Lung (tissue), 12 donors: Measurements from ENCODE around the gene ANKRD13B. TPM values are rescaled to one million over a fixed set of nuclear protein-coding genes. Genes with fewer than 3 reads are reported as not detected.

Source experiments
- ATAC-seq: fragments of 200-7000 bp; cut with Tn5 transposase; one replicate; pipeline ENCODE4 v1.9.1; 2020; ENCODE audit warnings: moderate number of reproducible peaks; ENCODE audit not compliant: insufficient read depth, low FRiP score
- DNase-seq, 3 donors: peaks; one replicate each; pipeline ENCODE4 v3.0.0-alpha.2; 2013 to 2017
- H3K27ac ChIP-seq, 2 donors: one replicate each; pipeline ENCODE4 v1.5.1; 2013; ENCODE audit warnings: mild to moderate bottlenecking in 2 of 2, moderate library complexity in 2 of 2, control low read depth in 1 of 2, inconsistent platforms in 1 of 2, low read depth in 1 of 2, low read length in 1 of 2
- H3K27me3 ChIP-seq, 3 donors: one replicate each; pipeline ENCODE4 v1.5.1; 2013; ENCODE audit warnings: low read length in 2 of 3; ENCODE audit not compliant: control insufficient read depth in 3 of 3, insufficient read depth in 3 of 3
- H3K36me3 ChIP-seq, 4 donors: one replicate each; pipeline ENCODE4 v1.5.1; 2013; ENCODE audit warnings: low read length in 4 of 4, mild to moderate bottlenecking in 1 of 4, moderate library complexity in 1 of 4; ENCODE audit not compliant: control insufficient read depth in 4 of 4, insufficient read depth in 4 of 4
- H3K4me1 ChIP-seq, 5 donors: one replicate each; pipeline ENCODE4 v1.5.1; 2013; ENCODE audit warnings: low read length in 5 of 5, mild to moderate bottlenecking in 2 of 5, moderate library complexity in 1 of 5; ENCODE audit not compliant: control insufficient read depth in 5 of 5, insufficient read depth in 5 of 5
- H3K4me3 ChIP-seq: one replicate; pipeline ENCODE4 v1.5.1; 2013; ENCODE audit warnings: mild to moderate bottlenecking, control low read depth, moderate library complexity
- H3K9ac ChIP-seq, 2 donors: one replicate each; pipeline ENCODE4 v1.5.1; 2013; ENCODE audit warnings: low read length in 2 of 2, control low read depth in 1 of 2; ENCODE audit not compliant: insufficient read depth in 1 of 2
- H3K9me3 ChIP-seq, 4 donors: one replicate each; pipeline ENCODE4 v1.5.1; 2013; ENCODE audit warnings: low read length in 3 of 4, mild to moderate bottlenecking in 1 of 4, moderate library complexity in 1 of 4; ENCODE audit not compliant: control insufficient read depth in 4 of 4, insufficient read depth in 3 of 4
- WGBS, 2 donors: extraction: QIAGEN DNeasy Blood & Tissue Kit; methylation state at CpG; one replicate each; pipeline ENCODE4 v1.1.7; 2013; 5-methylcytosine and 5-hydroxymethylcytosine counted together
- polyA plus RNA-seq, 2 donors: library from polyadenylated mRNA; stranded (reverse); fragments of 200-250 nt; gene quantifications; one replicate each; pipeline ENCODE4 v1.2.1, GENCODE V29; 2013
- total RNA-seq, 2 donors: library from RNA; depleted of rRNA in 1 of 2; stranded (reverse); fragments of >200 nt in 1 of 2; gene quantifications; one replicate each; pipeline ENCODE4 v1.2.1, GENCODE V29; 2014 to 2021
- TF ChIP-seq, protein P1 (sequence below): IDR thresholded peaks from 2 replicates; pipeline ENCODE4 v1.5.1; 2012; ENCODE audit warnings: mild to moderate bottlenecking; ENCODE audit errors: control extremely low read depth, extremely low read depth
- donor health status: control.
- donor health status: control.
- donor health status: Bipolar disorder and iron deficiency.
- donor health status: healthy.
- donor health status: DM: yes; HTN: yes; CAD: no.

Gene ANKRD13B
- total and polyA plus RNA-seq, 4 donors = 2.7 to 6.9 (median 4.9) TPM

DNA sequence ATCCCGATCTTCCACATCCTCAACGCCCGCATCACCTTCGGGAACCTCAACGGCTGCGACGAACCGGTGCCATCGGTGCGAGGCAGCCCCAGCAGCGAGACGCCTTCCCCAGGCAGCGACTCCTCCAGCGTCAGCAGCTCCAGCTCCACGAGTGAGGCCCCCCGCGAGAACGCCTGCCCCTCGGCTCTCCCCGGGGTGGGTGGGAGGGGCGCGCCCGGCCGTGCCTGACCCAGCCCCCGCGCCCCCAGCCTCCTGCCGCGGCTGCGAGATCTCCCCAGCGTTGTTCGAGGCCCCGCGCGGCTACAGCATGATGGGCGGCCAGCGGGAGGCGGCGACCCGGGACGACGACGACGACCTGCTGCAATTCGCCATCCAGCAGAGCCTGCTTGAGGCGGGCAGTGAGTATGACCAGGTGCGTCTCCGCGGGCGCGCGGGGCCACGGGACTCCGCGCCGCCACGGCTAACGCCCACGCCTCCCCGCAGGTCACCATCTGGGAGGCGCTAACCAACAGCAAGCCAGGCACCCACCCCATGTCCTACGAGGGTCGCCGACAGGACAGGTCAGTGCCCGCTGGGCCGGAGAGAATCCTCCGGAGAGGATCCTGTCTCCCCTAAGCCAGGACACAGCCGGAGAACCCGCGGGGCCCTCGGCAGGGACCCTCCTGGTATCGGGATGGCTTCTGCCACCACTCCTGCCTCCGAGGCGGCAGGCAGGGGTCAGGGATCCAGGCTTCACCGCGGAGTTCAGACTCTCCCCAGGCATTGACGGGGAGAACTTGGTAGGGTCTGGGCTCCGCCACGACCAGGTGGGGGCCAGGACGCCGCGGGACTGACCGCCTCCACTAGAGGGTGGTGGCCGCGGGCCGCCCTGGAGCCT is 19.7 kb downstream of the ANKRD13B start:
- H3K36me3 ChIP-seq = no peaks in the 10 kb centered on the region
- H3K9me3 ChIP-seq = no peaks in the 10 kb centered on the region
- no peak overlapping the region for H3K27ac ChIP-seq
- H3K4me1 ChIP-seq = peaks cover 0 to 36% (median 23%) of the 10 kb centered on the region in 5 donors
- 45 to 56% methylated on average over 81 to 85 of the region's 85 CpGs for WGBS, 2 donors
- peaks cover 0 to 32% (median 17%) of the 10 kb centered on the region in 3 donors for H3K27me3 ChIP-seq
- ATAC-seq (no peak), DNase-seq (no peak)
- no peak overlapping the region for H3K4me3 ChIP-seq
- TF ChIP-seq, protein P1, sequence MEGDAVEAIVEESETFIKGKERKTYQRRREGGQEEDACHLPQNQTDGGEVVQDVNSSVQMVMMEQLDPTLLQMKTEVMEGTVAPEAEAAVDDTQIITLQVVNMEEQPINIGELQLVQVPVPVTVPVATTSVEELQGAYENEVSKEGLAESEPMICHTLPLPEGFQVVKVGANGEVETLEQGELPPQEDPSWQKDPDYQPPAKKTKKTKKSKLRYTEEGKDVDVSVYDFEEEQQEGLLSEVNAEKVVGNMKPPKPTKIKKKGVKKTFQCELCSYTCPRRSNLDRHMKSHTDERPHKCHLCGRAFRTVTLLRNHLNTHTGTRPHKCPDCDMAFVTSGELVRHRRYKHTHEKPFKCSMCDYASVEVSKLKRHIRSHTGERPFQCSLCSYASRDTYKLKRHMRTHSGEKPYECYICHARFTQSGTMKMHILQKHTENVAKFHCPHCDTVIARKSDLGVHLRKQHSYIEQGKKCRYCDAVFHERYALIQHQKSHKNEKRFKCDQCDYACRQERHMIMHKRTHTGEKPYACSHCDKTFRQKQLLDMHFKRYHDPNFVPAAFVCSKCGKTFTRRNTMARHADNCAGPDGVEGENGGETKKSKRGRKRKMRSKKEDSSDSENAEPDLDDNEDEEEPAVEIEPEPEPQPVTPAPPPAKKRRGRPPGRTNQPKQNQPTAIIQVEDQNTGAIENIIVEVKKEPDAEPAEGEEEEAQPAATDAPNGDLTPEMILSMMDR = no peak
- no peak overlapping the region for H3K9ac ChIP-seq

DNA sequence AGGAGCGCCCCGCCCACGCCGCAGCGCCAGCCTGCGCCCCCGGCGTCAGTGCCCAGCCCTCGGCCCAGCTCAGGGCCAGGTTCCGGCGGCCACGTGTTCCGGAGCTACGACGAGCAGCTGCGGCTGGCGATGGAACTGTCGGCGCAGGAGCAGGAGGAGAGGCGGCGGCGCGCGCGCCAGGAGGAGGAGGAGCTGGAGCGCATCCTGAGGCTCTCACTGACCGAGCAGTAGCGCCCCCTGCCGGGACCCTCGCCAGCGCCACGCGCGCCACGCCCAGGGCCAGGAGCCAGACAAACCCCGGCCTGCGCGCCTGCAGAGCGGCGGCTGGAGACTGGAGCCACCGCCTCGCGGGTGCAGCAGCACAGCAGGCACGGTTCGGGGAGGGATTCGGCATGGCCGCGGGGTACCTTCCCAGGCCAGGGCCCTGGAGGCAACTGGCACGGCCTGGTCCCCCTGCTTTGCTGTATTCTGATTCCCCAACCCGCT is 20.5 kb downstream of the ANKRD13B start:
- 2% methylated on average over 43 to 50 of the region's 50 CpGs for WGBS, 2 donors
- DNase-seq = peak; percentile 89 to 94 (median 93)
- Histone ChIP-seq H3K9ac (no peak overlapping the region), H3K27ac (no peak overlapping the region), H3K36me3 (no peaks in the 10 kb centered on the region), H3K4me1 (peaks cover 0 to 41% (median 26%) of the 10 kb centered on the region in 5 donors), H3K9me3 (no peaks in the 10 kb centered on the region), H3K27me3 (peaks cover 0 to 39% (median 22%) of the 10 kb centered on the region in 3 donors), H3K4me3 (no peak overlapping the region)
- peak; percentile 47 for ATAC-seq
- TF ChIP-seq, protein P1 = peak; percentile 84

DNA sequence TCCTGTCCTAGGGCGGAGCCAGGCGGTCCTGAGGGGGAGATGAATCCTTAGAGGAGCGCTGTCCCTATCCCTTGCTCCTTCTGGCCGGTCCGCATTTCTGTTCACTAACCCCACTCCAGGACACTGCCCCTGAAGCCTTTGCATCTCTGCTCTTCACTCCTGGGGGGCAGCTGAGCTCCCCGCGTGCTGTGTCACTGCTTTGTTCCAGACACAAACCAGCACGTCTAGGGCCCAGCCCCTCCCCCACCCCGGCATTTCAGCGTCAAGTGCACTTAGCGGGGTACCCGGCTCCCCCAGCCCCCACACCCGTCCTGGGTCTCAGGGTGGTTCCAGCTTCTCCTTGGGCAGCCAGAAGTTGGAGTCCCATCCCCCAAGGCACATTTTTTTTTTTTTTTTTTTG is 20.9 kb downstream of the ANKRD13B start:
- DNase-seq (no peak), ATAC-seq (no peak)
- peaks cover 0 to 41% (median 26%) of the 10 kb centered on the region in 5 donors for H3K4me1 ChIP-seq
- peaks cover 0 to 44% (median 27%) of the 10 kb centered on the region in 3 donors for H3K27me3 ChIP-seq
- no peaks in the 10 kb centered on the region for H3K36me3 ChIP-seq
- no peaks in the 10 kb centered on the region for H3K9me3 ChIP-seq
- no peak overlapping the region for H3K27ac ChIP-seq
- H3K9ac ChIP-seq = no peak overlapping the region
- TF ChIP-seq, protein P1 = no peak
- no peak overlapping the region for H3K4me3 ChIP-seq
- WGBS, 2 donors = 27 to 34% methylated on average over 13 of the region's 13 CpGs
